HG03457 (cell line): ENCODE results near the gene KCNK4.

Source experiments
- ATAC-seq: cut with Tn5 transposase; IDR thresholded peaks from one replicate; pipeline ENCODE4 v1.9.1; 2021; ENCODE audit warnings: moderate number of reproducible peaks; ENCODE audit not compliant: unreplicated experiment

KCNK4 gene

GRCh38 chr11:64289002-64289564 lies 2.0 kb upstream of the KCNK4 start:
- ATAC-seq, result no peak

GRCh38 chr11:64290352-64291261 lies 495 bp upstream of the KCNK4 start:
- ATAC-seq, result no peak

- no peak for ATAC-seq
Measured at GRCh38 chr11:64291752-64292459, 804 bp downstream of the KCNK4 start.

GRCh38 chr11:64292460-64293254 lies 1.6 kb downstream of the KCNK4 start:
- no peak for ATAC-seq

- ATAC-seq, result no peak
Measured at GRCh38 chr11:64294774-64295173, 3.7 kb downstream of the KCNK4 start.

GRCh38 chr11:64295760-64296159 lies 4.7 kb downstream of the KCNK4 start:
- ATAC-seq, result no peak

GRCh38 chr11:64296236-64296635 lies 5.1 kb downstream of the KCNK4 start:
- no peak for ATAC-seq

- no peak for ATAC-seq
Measured at GRCh38 chr11:64296830-64297698, 6.0 kb downstream of the KCNK4 start.

- ATAC-seq, result no peak
Measured at GRCh38 chr11:64297699-64298358, 6.7 kb downstream of the KCNK4 start.

GRCh38 chr11:64298966-64299846 lies 8.1 kb downstream of the KCNK4 start:
- no peak for ATAC-seq

- no peak for ATAC-seq
Measured at GRCh38 chr11:64299847-64300648, 8.9 kb downstream of the KCNK4 start, which contains the start of gene CATSPERZ. Gene CATSPERZ, plus strand, starts transcription at chr11:64300358. Its CDS starts 53 bp downstream, at chr11:64300411.

- ATAC-seq, result no peak
Measured at GRCh38 chr11:64303109-64304031, 12.3 kb downstream of the KCNK4 start.

- ATAC-seq, result no peak
Measured at GRCh38 chr11:64304032-64304315, 12.9 kb downstream of the KCNK4 start.

GRCh38 chr11:64304316-64305072 lies 13.4 kb downstream of the KCNK4 start:
- ATAC-seq, result peak; percentile 25

- ATAC-seq, result peak; percentile 52
Measured at GRCh38 chr11:64305075-64305690, 14.1 kb downstream of the KCNK4 start, which contains the start of gene ESRRA. Gene ESRRA, plus strand, starts transcription at chr11:64305524. Its CDS starts 1,656 bp downstream, at chr11:64307180.
